NCI-H2196 (cell line): ENCODE data around the gene ANTKMT.
"Not testable (repeated sequence)": the region's sequence is repeated elsewhere in the genome, so short reads cannot be mapped to it uniquely, and the experiment has no call there.

Source experiments
- DNase-seq: peaks from one replicate; lab custom pipeline; 2025; ENCODE audit not compliant: unreplicated experiment; lab: John Stamatoyannopoulos, UW

ANTKMT gene

GRCh38 chr16:680967-681745, 39.8 kb upstream of the ANTKMT start:
- DNase-seq: peak; percentile 38

- no peak for DNase-seq
These were observed 39.1 kb upstream of the ANTKMT start for GRCh38 chr16:681746-682427.

GRCh38 chr16:682493-683395, 38.2 kb upstream of the ANTKMT start:
- DNase-seq: no peak

GRCh38 chr16:683396-684070, 37.4 kb upstream of the ANTKMT start:
- no peak for DNase-seq

GRCh38 chr16:684071-684794, 36.7 kb upstream of the ANTKMT start, which contains the start of gene JMJD8:
TSS of gene JMJD8 (minus strand) at chr16:684334. CDS start at chr16:684319, 15 bp downstream.
- peak; percentile 99 for DNase-seq

- peak; percentile 91 for DNase-seq
These were observed 35.8 kb upstream of the ANTKMT start for GRCh38 chr16:684961-685696.

- DNase-seq: peak; percentile 80
These were observed 35.0 kb upstream of the ANTKMT start for GRCh38 chr16:685967-686366.

GRCh38 chr16:686459-687260, 34.3 kb upstream of the ANTKMT start:
- no peak for DNase-seq

- no peak for DNase-seq
These were observed 33.4 kb upstream of the ANTKMT start for GRCh38 chr16:687499-687898.

GRCh38 chr16:689175-689897, 31.6 kb upstream of the ANTKMT start:
- no peak for DNase-seq

GRCh38 chr16:691242-691641, 29.7 kb upstream of the ANTKMT start:
- DNase-seq: not testable (repeated sequence)

- no peak for DNase-seq
These were observed 28.4 kb upstream of the ANTKMT start for GRCh38 chr16:692356-693108.

- DNase-seq: no peak
These were observed 27.6 kb upstream of the ANTKMT start for GRCh38 chr16:693364-693763.

- DNase-seq: no peak
These were observed 27.2 kb upstream of the ANTKMT start for GRCh38 chr16:693766-694165.

- no peak for DNase-seq
These were observed 26.6 kb upstream of the ANTKMT start for GRCh38 chr16:694187-694862.

- DNase-seq: no peak
These were observed 26.0 kb upstream of the ANTKMT start for GRCh38 chr16:694863-695354.
